HG03097 (cell line): ENCODE results near the gene HEPHL1.
A peak's percentile ranks its signal among the peaks of the same experiment; 100 is the strongest.

Source experiments
- ATAC-seq: cut with Tn5 transposase; IDR thresholded peaks from one replicate; pipeline ENCODE4 v1.9.1; 2021; ENCODE audit not compliant: unreplicated experiment, low FRiP score

HEPHL1 gene

GRCh38 chr11:94128291-94128745, 107.2 kb downstream of the HEPHL1 start:
- peak; percentile 26 for ATAC-seq

- ATAC-seq, result peak; percentile 72
Observed at GRCh38 chr11:94128746-94129511, 107.8 kb downstream of the HEPHL1 start, which contains the start of gene PANX1. Gene PANX1, plus strand, starts transcription at chr11:94128841. Its CDS starts 472 bp downstream, at chr11:94129313.

GRCh38 chr11:94129512-94130297, 108.6 kb downstream of the HEPHL1 start:
- no peak for ATAC-seq

GRCh38 chr11:94130298-94131046, 109.3 kb downstream of the HEPHL1 start:
- ATAC-seq, result no peak

GRCh38 chr11:94131047-94131717, 110.0 kb downstream of the HEPHL1 start:
- no peak for ATAC-seq

GRCh38 chr11:94131718-94132115, 110.6 kb downstream of the HEPHL1 start:
- ATAC-seq, result no peak

- no peak for ATAC-seq
Observed at GRCh38 chr11:94132152-94132558, 111.0 kb downstream of the HEPHL1 start.

GRCh38 chr11:94132823-94133408, 111.8 kb downstream of the HEPHL1 start:
- ATAC-seq, result no peak

GRCh38 chr11:94133752-94134151, 112.6 kb downstream of the HEPHL1 start:
- no peak for ATAC-seq

GRCh38 chr11:94134651-94135512, 113.7 kb downstream of the HEPHL1 start:
- ATAC-seq, result no peak

- ATAC-seq, result no peak
Observed at GRCh38 chr11:94139416-94139815, 118.3 kb downstream of the HEPHL1 start.

GRCh38 chr11:94140154-94140655, 119.1 kb downstream of the HEPHL1 start:
- ATAC-seq, result no peak

- no peak for ATAC-seq
Observed at GRCh38 chr11:94141511-94142307, 120.6 kb downstream of the HEPHL1 start.

- ATAC-seq, result no peak
Observed at GRCh38 chr11:94142308-94143281, 121.4 kb downstream of the HEPHL1 start.

- ATAC-seq, result no peak
Observed at GRCh38 chr11:94144216-94144615, 123.1 kb downstream of the HEPHL1 start.

- no peak for ATAC-seq
Observed at GRCh38 chr11:94144664-94145063, 123.5 kb downstream of the HEPHL1 start.

- ATAC-seq, result no peak
Observed at GRCh38 chr11:94145431-94145830, 124.3 kb downstream of the HEPHL1 start.
